ENCODE results near the gene ARHGAP24.

The ARHGAP24 gene

GRCh38 chr4:85762529-85762871 lies 287.6 kb downstream of the ARHGAP24 start:
- Histone ChIP-seq H3K4me1 (ENCODE audit: control insufficient read depth in 1 of 2, insufficient read depth in 2 of 2, low read length in 2 of 2) (no peaks in the 10 kb centered on the region), H3K27me3 (ENCODE audit: control insufficient read depth in 1 of 2, insufficient read depth in 2 of 2, low read length in 2 of 2) (no peaks in the 10 kb centered on the region), H3K36me3 (ENCODE audit: control insufficient read depth in 1 of 2, insufficient read depth in 2 of 2, low read length in 2 of 2) (no peaks in the 10 kb centered on the region), H3K9me3 (ENCODE audit: control insufficient read depth in 1 of 2, low read length in 2 of 2) (no peaks in the 10 kb centered on the region), H3K27ac (ENCODE audit: low read depth, low read length) (no peak overlapping the region), H3K4me3 (ENCODE audit: low read depth in 1 of 2, low read length in 2 of 2) (no peak overlapping the region), H3K9ac (ENCODE audit: low read depth in 1 of 2, low read length in 2 of 2) (no peak overlapping the region)

DNA sequence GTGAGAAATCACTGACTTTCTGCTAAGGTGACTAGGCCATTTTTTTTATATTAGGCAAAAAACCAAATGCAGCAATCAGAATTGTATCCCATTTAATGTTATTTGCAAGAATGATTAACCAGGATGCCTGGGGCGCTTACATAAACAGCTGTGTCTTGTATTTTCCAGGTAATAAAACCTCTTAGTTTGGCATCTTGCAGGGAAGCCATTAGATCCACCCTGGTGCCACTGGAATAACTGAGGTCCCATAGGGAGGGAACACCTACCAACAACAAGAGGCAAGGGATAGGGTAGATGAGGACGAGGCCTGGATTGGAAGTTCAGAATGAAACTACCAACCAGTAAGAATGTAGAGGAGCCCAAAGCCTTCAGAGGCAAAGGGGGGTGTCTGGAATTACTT lies 288.3 kb downstream of the ARHGAP24 start:
- Histone ChIP-seq H3K27me3 (ENCODE audit: control insufficient read depth in 1 of 2, insufficient read depth in 2 of 2, low read length in 2 of 2) (no peaks in the 10 kb centered on the region), H3K4me3 (ENCODE audit: low read depth in 1 of 2, low read length in 2 of 2) (no peak overlapping the region), H3K9ac (ENCODE audit: low read depth in 1 of 2, low read length in 2 of 2) (no peak overlapping the region), H3K4me1 (ENCODE audit: control insufficient read depth in 1 of 2, insufficient read depth in 2 of 2, low read length in 2 of 2) (no peaks in the 10 kb centered on the region), H3K9me3 (ENCODE audit: control insufficient read depth in 1 of 2, low read length in 2 of 2) (no peaks in the 10 kb centered on the region), H3K36me3 (ENCODE audit: control insufficient read depth in 1 of 2, insufficient read depth in 2 of 2, low read length in 2 of 2) (no peaks in the 10 kb centered on the region), H3K27ac (ENCODE audit: low read depth, low read length) (no peak overlapping the region)

GRCh38 chr4:85767649-85768048 lies 292.7 kb downstream of the ARHGAP24 start:
- H3K36me3 ChIP-seq (ENCODE audit: control insufficient read depth in 1 of 2, insufficient read depth in 2 of 2, low read length in 2 of 2), result no peaks in the 10 kb centered on the region
- H3K4me1 ChIP-seq (ENCODE audit: control insufficient read depth in 1 of 2, insufficient read depth in 2 of 2, low read length in 2 of 2), result no peaks in the 10 kb centered on the region
- H3K9ac ChIP-seq (ENCODE audit: low read depth in 1 of 2, low read length in 2 of 2), result no peak overlapping the region
- H3K27ac ChIP-seq (ENCODE audit: low read depth, low read length), result no peak overlapping the region
- H3K4me3 ChIP-seq (ENCODE audit: low read depth in 1 of 2, low read length in 2 of 2), result no peak overlapping the region
- H3K9me3 ChIP-seq (ENCODE audit: control insufficient read depth in 1 of 2, low read length in 2 of 2), result no peaks in the 10 kb centered on the region
- no peaks in the 10 kb centered on the region for H3K27me3 ChIP-seq (ENCODE audit: control insufficient read depth in 1 of 2, insufficient read depth in 2 of 2, low read length in 2 of 2)

DNA sequence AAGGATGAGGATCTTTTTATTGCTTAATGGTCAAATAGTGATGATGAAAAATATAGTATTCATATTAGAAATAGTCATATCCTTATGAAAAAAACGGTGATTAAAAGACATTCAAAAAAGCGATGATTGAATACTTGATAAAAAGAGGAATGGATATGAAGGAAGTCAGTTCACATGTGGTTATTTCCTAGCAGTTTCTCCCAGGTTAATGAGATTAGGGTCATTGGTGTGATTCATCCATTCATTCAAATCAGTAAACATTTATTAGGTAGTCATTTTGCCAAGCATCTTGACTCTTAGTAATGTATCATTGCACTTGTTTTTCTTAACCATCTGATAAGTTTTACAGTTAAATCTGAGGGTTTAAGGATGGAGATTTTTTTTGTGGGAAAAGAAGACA lies 294.1 kb downstream of the ARHGAP24 start:
- no peak overlapping the region for H3K9ac ChIP-seq (ENCODE audit: low read depth in 1 of 2, low read length in 2 of 2)
- H3K4me3 ChIP-seq (ENCODE audit: low read depth in 1 of 2, low read length in 2 of 2), result no peak overlapping the region
- no peaks in the 10 kb centered on the region for H3K4me1 ChIP-seq (ENCODE audit: control insufficient read depth in 1 of 2, insufficient read depth in 2 of 2, low read length in 2 of 2)
- H3K27ac ChIP-seq (ENCODE audit: low read depth, low read length), result no peak overlapping the region
- H3K27me3 ChIP-seq (ENCODE audit: control insufficient read depth in 1 of 2, insufficient read depth in 2 of 2, low read length in 2 of 2), result no peaks in the 10 kb centered on the region
- no peaks in the 10 kb centered on the region for H3K36me3 ChIP-seq (ENCODE audit: control insufficient read depth in 1 of 2, insufficient read depth in 2 of 2, low read length in 2 of 2)
- no peaks in the 10 kb centered on the region for H3K9me3 ChIP-seq (ENCODE audit: control insufficient read depth in 1 of 2, low read length in 2 of 2)

- no peaks in the 10 kb centered on the region for H3K36me3 ChIP-seq (ENCODE audit: control insufficient read depth in 1 of 2, insufficient read depth in 2 of 2, low read length in 2 of 2)
- H3K27me3 ChIP-seq (ENCODE audit: control insufficient read depth in 1 of 2, insufficient read depth in 2 of 2, low read length in 2 of 2), result no peaks in the 10 kb centered on the region
- H3K4me3 ChIP-seq (ENCODE audit: low read depth in 1 of 2, low read length in 2 of 2), result no peak overlapping the region
- no peak overlapping the region for H3K27ac ChIP-seq (ENCODE audit: low read depth, low read length)
- H3K9ac ChIP-seq (ENCODE audit: low read depth in 1 of 2, low read length in 2 of 2), result no peak overlapping the region
- H3K4me1 ChIP-seq (ENCODE audit: control insufficient read depth in 1 of 2, insufficient read depth in 2 of 2, low read length in 2 of 2), result no peaks in the 10 kb centered on the region
- no peaks in the 10 kb centered on the region for H3K9me3 ChIP-seq (ENCODE audit: control insufficient read depth in 1 of 2, low read length in 2 of 2)
These were observed 297.5 kb downstream of the ARHGAP24 start for GRCh38 chr4:85772470-85772869.

DNA sequence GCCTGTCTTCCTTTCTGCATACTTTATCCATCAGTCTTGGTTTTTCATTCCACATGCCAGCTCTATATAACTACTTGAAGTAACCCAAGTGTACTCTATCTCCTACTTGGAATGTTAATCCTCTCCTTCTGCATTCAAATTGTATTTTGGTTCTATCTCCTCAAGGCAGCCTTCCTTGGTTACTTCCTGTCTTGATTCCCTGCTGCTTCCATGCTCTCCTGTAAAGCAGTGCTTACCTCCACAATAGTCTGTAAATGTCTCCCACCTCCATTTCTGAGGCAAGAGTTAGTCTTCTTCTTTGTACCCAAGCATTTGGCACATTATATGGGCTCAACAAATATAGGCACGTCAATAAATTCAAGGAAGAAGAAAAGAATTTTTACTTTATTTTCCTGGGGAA lies 298.4 kb downstream of the ARHGAP24 start:
- Histone ChIP-seq H3K9me3 (ENCODE audit: control insufficient read depth in 1 of 2, low read length in 2 of 2) (no peaks in the 10 kb centered on the region), H3K4me1 (ENCODE audit: control insufficient read depth in 1 of 2, insufficient read depth in 2 of 2, low read length in 2 of 2) (no peaks in the 10 kb centered on the region), H3K4me3 (ENCODE audit: low read depth in 1 of 2, low read length in 2 of 2) (no peak overlapping the region), H3K36me3 (ENCODE audit: control insufficient read depth in 1 of 2, insufficient read depth in 2 of 2, low read length in 2 of 2) (no peaks in the 10 kb centered on the region), H3K27me3 (ENCODE audit: control insufficient read depth in 1 of 2, insufficient read depth in 2 of 2, low read length in 2 of 2) (no peaks in the 10 kb centered on the region), H3K9ac (ENCODE audit: low read depth in 1 of 2, low read length in 2 of 2) (no peak overlapping the region), H3K27ac (ENCODE audit: low read depth, low read length) (no peak overlapping the region)

DNA sequence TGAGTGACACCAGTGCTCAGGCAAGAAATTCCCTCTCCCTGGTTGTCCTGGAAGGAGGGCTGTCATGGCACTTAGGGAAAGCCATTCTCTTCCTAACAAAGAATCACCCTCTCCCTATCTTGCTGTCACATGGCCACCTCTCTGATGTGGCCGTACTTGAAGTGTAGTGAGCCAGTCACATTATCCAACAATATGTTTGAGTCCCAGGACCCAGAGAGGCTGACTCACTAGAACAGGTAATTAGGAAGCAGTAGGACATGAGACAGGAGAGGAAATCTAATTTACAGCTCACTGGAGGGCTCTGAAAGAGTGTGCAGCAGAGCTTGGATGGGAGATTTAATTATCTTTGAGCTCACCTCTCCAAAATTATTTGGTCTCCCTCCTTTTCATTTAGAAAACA lies 299.1 kb downstream of the ARHGAP24 start:
- no peaks in the 10 kb centered on the region for H3K9me3 ChIP-seq (ENCODE audit: control insufficient read depth in 1 of 2, low read length in 2 of 2)
- H3K9ac ChIP-seq (ENCODE audit: low read depth in 1 of 2, low read length in 2 of 2), result no peak overlapping the region
- H3K4me3 ChIP-seq (ENCODE audit: low read depth in 1 of 2, low read length in 2 of 2), result no peak overlapping the region
- no peaks in the 10 kb centered on the region for H3K27me3 ChIP-seq (ENCODE audit: control insufficient read depth in 1 of 2, insufficient read depth in 2 of 2, low read length in 2 of 2)
- H3K36me3 ChIP-seq (ENCODE audit: control insufficient read depth in 1 of 2, insufficient read depth in 2 of 2, low read length in 2 of 2), result no peaks in the 10 kb centered on the region
- H3K4me1 ChIP-seq (ENCODE audit: control insufficient read depth in 1 of 2, insufficient read depth in 2 of 2, low read length in 2 of 2), result no peaks in the 10 kb centered on the region
- H3K27ac ChIP-seq (ENCODE audit: low read depth, low read length), result no peak overlapping the region

- Histone ChIP-seq H3K27ac (ENCODE audit: low read depth, low read length) (no peak overlapping the region), H3K27me3 (ENCODE audit: control insufficient read depth in 1 of 2, insufficient read depth in 2 of 2, low read length in 2 of 2) (no peaks in the 10 kb centered on the region), H3K4me3 (ENCODE audit: low read depth in 1 of 2, low read length in 2 of 2) (no peak overlapping the region), H3K36me3 (ENCODE audit: control insufficient read depth in 1 of 2, insufficient read depth in 2 of 2, low read length in 2 of 2) (no peaks in the 10 kb centered on the region), H3K4me1 (ENCODE audit: control insufficient read depth in 1 of 2, insufficient read depth in 2 of 2, low read length in 2 of 2) (no peaks in the 10 kb centered on the region), H3K9me3 (ENCODE audit: control insufficient read depth in 1 of 2, low read length in 2 of 2) (no peaks in the 10 kb centered on the region), H3K9ac (ENCODE audit: low read depth in 1 of 2, low read length in 2 of 2) (no peak overlapping the region)
These were observed 299.5 kb downstream of the ARHGAP24 start for GRCh38 chr4:85774489-85774888.

GRCh38 chr4:85776096-85776495 lies 301.1 kb downstream of the ARHGAP24 start:
- Histone ChIP-seq H3K27me3 (ENCODE audit: control insufficient read depth in 1 of 2, insufficient read depth in 2 of 2, low read length in 2 of 2) (no peaks in the 10 kb centered on the region), H3K36me3 (ENCODE audit: control insufficient read depth in 1 of 2, insufficient read depth in 2 of 2, low read length in 2 of 2) (no peaks in the 10 kb centered on the region), H3K9me3 (ENCODE audit: control insufficient read depth in 1 of 2, low read length in 2 of 2) (no peaks in the 10 kb centered on the region), H3K4me3 (ENCODE audit: low read depth in 1 of 2, low read length in 2 of 2) (no peak overlapping the region), H3K9ac (ENCODE audit: low read depth in 1 of 2, low read length in 2 of 2) (no peak overlapping the region), H3K4me1 (ENCODE audit: control insufficient read depth in 1 of 2, insufficient read depth in 2 of 2, low read length in 2 of 2) (no peaks in the 10 kb centered on the region), H3K27ac (ENCODE audit: low read depth, low read length) (no peak overlapping the region)

DNA sequence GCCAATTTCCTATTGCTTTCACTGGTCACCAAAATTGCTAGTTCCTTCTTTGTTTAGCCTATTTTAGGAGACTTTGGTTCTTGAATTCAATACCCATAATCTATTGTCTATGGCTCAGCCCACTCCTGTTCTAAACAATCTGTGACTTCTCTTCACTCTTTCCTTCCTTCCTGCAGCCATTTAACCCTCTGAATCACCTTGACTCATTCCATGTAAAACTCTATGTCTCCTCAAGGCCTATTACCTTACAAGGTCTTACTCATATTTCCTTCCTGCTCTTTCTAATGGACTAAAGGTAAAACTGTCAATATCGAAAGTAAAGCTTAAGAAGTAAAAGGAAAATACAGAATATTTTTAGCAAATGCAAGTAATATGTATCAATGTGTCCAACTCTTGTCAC lies 301.6 kb downstream of the ARHGAP24 start:
- Histone ChIP-seq H3K4me1 (ENCODE audit: control insufficient read depth in 1 of 2, insufficient read depth in 2 of 2, low read length in 2 of 2) (no peaks in the 10 kb centered on the region), H3K9me3 (ENCODE audit: control insufficient read depth in 1 of 2, low read length in 2 of 2) (no peaks in the 10 kb centered on the region), H3K9ac (ENCODE audit: low read depth in 1 of 2, low read length in 2 of 2) (no peak overlapping the region), H3K27ac (ENCODE audit: low read depth, low read length) (no peak overlapping the region), H3K4me3 (ENCODE audit: low read depth in 1 of 2, low read length in 2 of 2) (no peak overlapping the region), H3K36me3 (ENCODE audit: control insufficient read depth in 1 of 2, insufficient read depth in 2 of 2, low read length in 2 of 2) (no peaks in the 10 kb centered on the region), H3K27me3 (ENCODE audit: control insufficient read depth in 1 of 2, insufficient read depth in 2 of 2, low read length in 2 of 2) (no peaks in the 10 kb centered on the region)

DNA sequence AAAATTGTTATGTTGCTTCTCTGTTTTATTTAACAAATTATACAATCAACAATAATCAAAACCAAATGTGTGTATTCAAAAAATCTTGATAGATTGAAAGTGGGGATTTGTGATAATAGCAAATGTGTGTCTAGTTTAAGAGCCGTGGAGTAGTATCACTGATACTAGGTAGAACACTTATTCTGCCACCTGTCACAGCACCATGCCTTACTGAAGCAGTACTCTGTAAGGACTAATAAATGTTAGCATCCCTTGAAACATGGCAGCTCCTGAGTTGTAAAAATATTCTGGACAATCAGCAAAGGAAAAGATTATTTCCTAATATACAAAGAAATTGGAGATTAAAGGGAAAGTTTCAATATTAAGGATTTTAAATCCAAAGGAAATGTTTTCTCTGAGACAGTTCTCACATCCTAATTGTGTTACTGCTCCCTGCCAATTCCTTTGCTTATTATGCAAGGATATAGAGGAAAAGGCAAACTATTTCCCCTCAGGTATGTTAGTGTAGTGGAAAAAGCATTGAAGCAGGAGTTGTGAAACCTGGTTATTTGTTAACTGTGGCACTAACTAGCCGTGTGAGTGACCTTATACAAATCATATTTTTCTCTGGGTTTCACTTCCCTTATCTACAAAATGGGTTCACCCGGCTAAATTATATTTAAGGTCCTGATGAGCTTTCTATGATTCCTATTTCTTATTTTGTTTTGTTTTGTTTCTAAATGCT lies 303.1 kb downstream of the ARHGAP24 start:
- Histone ChIP-seq H3K4me3 (ENCODE audit: low read depth in 1 of 2, low read length in 2 of 2) (peak overlapping the region; percentile 1 to 34), H3K9ac (ENCODE audit: low read depth in 1 of 2, low read length in 2 of 2) (no peak overlapping the region)

More for the DNA sequence above, 303.1 kb downstream of the ARHGAP24 start:
- no peaks in the 10 kb centered on the region for H3K27me3 ChIP-seq (ENCODE audit: control insufficient read depth in 1 of 2, insufficient read depth in 2 of 2, low read length in 2 of 2)
- H3K36me3 ChIP-seq (ENCODE audit: control insufficient read depth in 1 of 2, insufficient read depth in 2 of 2, low read length in 2 of 2), result no peaks in the 10 kb centered on the region
- H3K27ac ChIP-seq (ENCODE audit: low read depth, low read length), result no peak overlapping the region
- no peaks in the 10 kb centered on the region for H3K9me3 ChIP-seq (ENCODE audit: control insufficient read depth in 1 of 2, low read length in 2 of 2)
- no peaks in the 10 kb centered on the region for H3K4me1 ChIP-seq (ENCODE audit: control insufficient read depth in 1 of 2, insufficient read depth in 2 of 2, low read length in 2 of 2)

Measured in duodenal mucosa (tissue), 2 donors.